Parathyroid adenoma (tissue), 2 donors: ENCODE measurements around the gene GALK2.

ENCODE experiments used
- H2AFZ ChIP-seq: fragments of 300-600 bp; sonication (generic); one replicate; pipeline ENCODE4 v1.7.0; 2017; ENCODE audit warnings: antibody characterized with exemption, mild to moderate bottlenecking
- H3K27ac ChIP-seq: fragments of 300-600 bp; sonication (generic); one replicate; pipeline ENCODE4 v1.7.0; 2017
- H3K27me3 ChIP-seq: fragments of 300-600 bp; sonication (generic); one replicate; pipeline ENCODE4 v1.7.0; 2017; ENCODE audit warnings: low read length; ENCODE audit not compliant: control insufficient read depth, insufficient read depth
- H3K36me3 ChIP-seq: fragments of 300-600 bp; sonication (generic); one replicate; pipeline ENCODE4 v1.7.0; 2017; ENCODE audit warnings: low read length; ENCODE audit not compliant: control insufficient read depth, insufficient read depth
- H3K4me1 ChIP-seq: fragments of 300-600 bp; sonication (generic); one replicate; pipeline ENCODE4 v1.7.0; 2017; ENCODE audit warnings: control low read depth
- H3K4me2 ChIP-seq: fragments of 300-600 bp; sonication (generic); one replicate; pipeline ENCODE4 v1.7.0; 2017; ENCODE audit warnings: low read length
- H3K4me3 ChIP-seq: fragments of 300-600 bp; sonication (generic); one replicate; pipeline ENCODE4 v1.7.0; 2017; ENCODE audit warnings: low read depth, low read length
- H3K79me2 ChIP-seq: fragments of 300-600 bp; sonication (generic); one replicate; pipeline ENCODE4 v1.7.0; 2017; ENCODE audit warnings: control low read depth
- H3K9ac ChIP-seq: fragments of 300-600 bp; sonication (generic); one replicate; pipeline ENCODE4 v1.7.0; 2017; ENCODE audit warnings: mild to moderate bottlenecking
- H3K9me3 ChIP-seq: fragments of 300-600 bp; sonication (generic); one replicate; pipeline ENCODE4 v1.7.0; 2017; ENCODE audit warnings: low read length; ENCODE audit not compliant: control insufficient read depth
- CTCF ChIP-seq: fragments of 300-600 bp; sonication (generic); IDR thresholded peaks from one replicate; pipeline ENCODE4 v1.7.0; 2017; ENCODE audit warnings: antibody characterized with exemption, mild to moderate bottlenecking
- donor health status: primary hyperparathyroidism.

The GALK2 gene

GRCh38 chr15:49308686-49309085 is 138.6 kb downstream of the GALK2 start:
- no peak overlapping the region for H2AFZ ChIP-seq
- H3K36me3 ChIP-seq, result no peaks in the 10 kb centered on the region
- H3K9ac ChIP-seq, result no peak overlapping the region
- TF ChIP-seq CTCF, result no peak
- no peaks in the 10 kb centered on the region for H3K27me3 ChIP-seq
- no peaks in the 10 kb centered on the region for H3K79me2 ChIP-seq
- H3K4me1 ChIP-seq, result no peaks in the 10 kb centered on the region
- H3K4me2 ChIP-seq, result no peak overlapping the region
- H3K4me3 ChIP-seq, result no peak overlapping the region
- no peaks in the 10 kb centered on the region for H3K9me3 ChIP-seq
- no peak overlapping the region for H3K27ac ChIP-seq

GRCh38 chr15:49309889-49310288 is 139.8 kb downstream of the GALK2 start:
- Histone ChIP-seq H3K4me1 (no peaks in the 10 kb centered on the region), H3K9me3 (no peaks in the 10 kb centered on the region), H3K27me3 (no peaks in the 10 kb centered on the region), H3K79me2 (no peaks in the 10 kb centered on the region), H3K27ac (no peak overlapping the region), H3K9ac (no peak overlapping the region), H3K36me3 (no peaks in the 10 kb centered on the region), H2AFZ (no peak overlapping the region), H3K4me2 (no peak overlapping the region), H3K4me3 (no peak overlapping the region)
- no peak for TF ChIP-seq CTCF

- no peaks in the 10 kb centered on the region for H3K36me3 ChIP-seq
- TF ChIP-seq CTCF, result no peak
- no peaks in the 10 kb centered on the region for H3K79me2 ChIP-seq
- H3K4me3 ChIP-seq, result no peak overlapping the region
- no peak overlapping the region for H3K27ac ChIP-seq
- no peaks in the 10 kb centered on the region for H3K4me1 ChIP-seq
- H3K9me3 ChIP-seq, result no peaks in the 10 kb centered on the region
- H3K27me3 ChIP-seq, result no peaks in the 10 kb centered on the region
- no peak overlapping the region for H2AFZ ChIP-seq
- no peak overlapping the region for H3K4me2 ChIP-seq
- no peak overlapping the region for H3K9ac ChIP-seq
These were observed 143.6 kb downstream of the GALK2 start for GRCh38 chr15:49313650-49314049.

GRCh38 chr15:49314716-49315115 is 144.7 kb downstream of the GALK2 start:
- TF ChIP-seq CTCF, result no peak
- no peaks in the 10 kb centered on the region for H3K79me2 ChIP-seq

GRCh38 chr15:49315391-49315823 is 145.4 kb downstream of the GALK2 start:
- no peaks in the 10 kb centered on the region for H3K9me3 ChIP-seq
- H3K4me2 ChIP-seq, result no peak overlapping the region

More at GRCh38 chr15:49314716-49315115, 144.7 kb downstream of the GALK2 start:
- no peaks in the 10 kb centered on the region for H3K27me3 ChIP-seq
- H3K27ac ChIP-seq, result no peak overlapping the region
- H2AFZ ChIP-seq, result no peak overlapping the region
- no peaks in the 10 kb centered on the region for H3K36me3 ChIP-seq
- H3K4me3 ChIP-seq, result no peak overlapping the region
- no peaks in the 10 kb centered on the region for H3K4me1 ChIP-seq
- no peaks in the 10 kb centered on the region for H3K9me3 ChIP-seq
- H3K9ac ChIP-seq, result no peak overlapping the region
- no peak overlapping the region for H3K4me2 ChIP-seq

More at GRCh38 chr15:49315391-49315823, 145.4 kb downstream of the GALK2 start:
- no peak overlapping the region for H2AFZ ChIP-seq
- H3K4me3 ChIP-seq, result no peak overlapping the region
- no peaks in the 10 kb centered on the region for H3K4me1 ChIP-seq
- no peak overlapping the region for H3K9ac ChIP-seq
- no peaks in the 10 kb centered on the region for H3K36me3 ChIP-seq
- no peak overlapping the region for H3K27ac ChIP-seq
- no peaks in the 10 kb centered on the region for H3K27me3 ChIP-seq
- no peak for TF ChIP-seq CTCF
- no peaks in the 10 kb centered on the region for H3K79me2 ChIP-seq
